Progenitor cell of endocrine pancreas (in vitro differentiated cells): ENCODE measurements around the gene TMEM44. TPM values are rescaled to one million over a fixed set of nuclear protein-coding genes. Genes with fewer than 3 reads are reported as not detected.
"Not testable (repeated sequence)": the region's sequence is repeated elsewhere in the genome, so short reads cannot be mapped to it uniquely, and the experiment has no call there.

Source experiments
- DNase-seq: peaks from one replicate; pipeline ENCODE4 v3.0.0; 2021; ENCODE audit warnings: low spot score; ENCODE audit not compliant: unreplicated experiment
- H3K27ac Mint-ChIP-seq: 2 replicates; pipeline ENCODE4 v1.8.0; 2021; ENCODE audit warnings: mild to moderate bottlenecking, moderate library complexity, mixed read lengths
- H3K27me3 Mint-ChIP-seq: 2 replicates; pipeline ENCODE4 v1.8.0; 2021; ENCODE audit warnings: mixed read lengths
- H3K36me3 Mint-ChIP-seq: 2 replicates; pipeline ENCODE4 v1.8.0; 2022; ENCODE audit warnings: mixed read lengths; ENCODE audit not compliant: insufficient read depth
- H3K4me1 Mint-ChIP-seq: 2 replicates; pipeline ENCODE4 v1.8.0; 2021; ENCODE audit warnings: low read depth, mixed read lengths
- H3K4me3 Mint-ChIP-seq: 2 replicates; pipeline ENCODE4 v1.8.0; 2021; ENCODE audit warnings: low read depth, mild to moderate bottlenecking, moderate library complexity, mixed read lengths
- H3K9me3 Mint-ChIP-seq: 2 replicates; pipeline ENCODE4 v1.8.0; 2021; ENCODE audit warnings: low read depth, mixed read lengths
- total RNA-seq: library from RNA; stranded (reverse); gene quantifications from 2 replicates; pipeline ENCODE4 v1.2.1, GENCODE V29; 2021
- TF ChIP-seq, protein P1 (sequence below): fragments of 200-600 bp; sonication (generic); IDR thresholded peaks from one replicate; pipeline ENCODE4 v1.5.0; 2021; ENCODE audit warnings: antibody characterized with exemption, mild to moderate bottlenecking; ENCODE audit not compliant: unreplicated experiment

The TMEM44 gene
- total RNA-seq, 1 donor from 2014 or later = 44.7 TPM

DNA sequence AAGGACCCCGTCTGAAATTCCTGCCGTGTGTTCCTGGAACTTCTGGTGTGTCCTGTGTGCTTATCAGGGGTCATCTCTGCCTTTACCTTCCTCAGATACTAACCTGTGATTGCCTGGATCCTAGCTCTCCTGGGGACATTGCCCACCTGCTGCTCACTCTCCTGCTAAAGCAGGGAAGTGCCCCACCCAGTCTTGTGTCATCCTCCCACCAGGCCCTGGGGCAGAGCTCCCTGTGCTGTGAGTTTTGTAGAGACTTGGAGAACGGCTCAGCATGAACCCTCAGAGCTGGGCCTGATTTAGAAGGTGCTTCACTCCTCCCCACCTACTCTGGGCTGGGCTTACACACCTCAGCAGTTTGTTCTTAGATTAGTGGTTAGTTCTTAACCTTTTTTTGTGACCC, 3.8 kb upstream of the TMEM44 start:
- DNase-seq = no peak
- H3K27ac Mint-ChIP-seq = no peak overlapping the region

GRCh38 chr3:194632809-194633348, 340 bp downstream of the TMEM44 start:
- TF ChIP-seq, protein P1, sequence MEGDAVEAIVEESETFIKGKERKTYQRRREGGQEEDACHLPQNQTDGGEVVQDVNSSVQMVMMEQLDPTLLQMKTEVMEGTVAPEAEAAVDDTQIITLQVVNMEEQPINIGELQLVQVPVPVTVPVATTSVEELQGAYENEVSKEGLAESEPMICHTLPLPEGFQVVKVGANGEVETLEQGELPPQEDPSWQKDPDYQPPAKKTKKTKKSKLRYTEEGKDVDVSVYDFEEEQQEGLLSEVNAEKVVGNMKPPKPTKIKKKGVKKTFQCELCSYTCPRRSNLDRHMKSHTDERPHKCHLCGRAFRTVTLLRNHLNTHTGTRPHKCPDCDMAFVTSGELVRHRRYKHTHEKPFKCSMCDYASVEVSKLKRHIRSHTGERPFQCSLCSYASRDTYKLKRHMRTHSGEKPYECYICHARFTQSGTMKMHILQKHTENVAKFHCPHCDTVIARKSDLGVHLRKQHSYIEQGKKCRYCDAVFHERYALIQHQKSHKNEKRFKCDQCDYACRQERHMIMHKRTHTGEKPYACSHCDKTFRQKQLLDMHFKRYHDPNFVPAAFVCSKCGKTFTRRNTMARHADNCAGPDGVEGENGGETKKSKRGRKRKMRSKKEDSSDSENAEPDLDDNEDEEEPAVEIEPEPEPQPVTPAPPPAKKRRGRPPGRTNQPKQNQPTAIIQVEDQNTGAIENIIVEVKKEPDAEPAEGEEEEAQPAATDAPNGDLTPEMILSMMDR = no peak
- Mint-ChIP-seq H3K9me3 (no peaks in the 10 kb centered on the region), H3K27ac (peak overlapping the region; percentile 81), H3K36me3 (peaks cover 18% of the 10 kb centered on the region), H3K27me3 (no peaks in the 10 kb centered on the region), H3K4me1 (peaks cover 1% of the 10 kb centered on the region), H3K4me3 (peak overlapping the region; percentile 83)
- no peak for DNase-seq

More for the DNA sequence above, 3.8 kb upstream of the TMEM44 start:
- H3K9me3 Mint-ChIP-seq = no peaks in the 10 kb centered on the region
- H3K4me3 Mint-ChIP-seq = no peak overlapping the region
- no peaks in the 10 kb centered on the region for H3K27me3 Mint-ChIP-seq
- H3K4me1 Mint-ChIP-seq = peaks cover 1% of the 10 kb centered on the region
- TF ChIP-seq, protein P1 = no peak
- peaks cover 9% of the 10 kb centered on the region for H3K36me3 Mint-ChIP-seq

- no peaks in the 10 kb centered on the region for H3K9me3 Mint-ChIP-seq
- no peaks in the 10 kb centered on the region for H3K27me3 Mint-ChIP-seq
- H3K4me3 Mint-ChIP-seq = peak overlapping the region; percentile 83
- H3K4me1 Mint-ChIP-seq = peaks cover 1% of the 10 kb centered on the region
- DNase-seq = no peak
- TF ChIP-seq, protein P1 = no peak
- peaks cover 20% of the 10 kb centered on the region for H3K36me3 Mint-ChIP-seq
- peak overlapping the region; percentile 81 for H3K27ac Mint-ChIP-seq
Observed at GRCh38 chr3:194632226-194632808, 902 bp downstream of the TMEM44 start.

- DNase-seq = no peak
- no peaks in the 10 kb centered on the region for H3K27me3 Mint-ChIP-seq
- TF ChIP-seq, protein P1 = no peak
Observed at GRCh38 chr3:194631696-194632095, 1.5 kb downstream of the TMEM44 start.

GRCh38 chr3:194630681-194631080, 2.5 kb downstream of the TMEM44 start:
- not testable (repeated sequence) for H3K4me1 Mint-ChIP-seq, H3K9me3 Mint-ChIP-seq, H3K27me3 Mint-ChIP-seq, DNase-seq, H3K4me3 Mint-ChIP-seq, H3K27ac Mint-ChIP-seq
- H3K36me3 Mint-ChIP-seq = peaks cover 22% of the 10 kb centered on the region

More at GRCh38 chr3:194631696-194632095, 1.5 kb downstream of the TMEM44 start:
- Mint-ChIP-seq H3K4me1 (peaks cover 1% of the 10 kb centered on the region), H3K36me3 (peaks cover 21% of the 10 kb centered on the region), H3K27ac (no peak overlapping the region), H3K4me3 (peak overlapping the region; percentile 83), H3K9me3 (no peaks in the 10 kb centered on the region)

DNA sequence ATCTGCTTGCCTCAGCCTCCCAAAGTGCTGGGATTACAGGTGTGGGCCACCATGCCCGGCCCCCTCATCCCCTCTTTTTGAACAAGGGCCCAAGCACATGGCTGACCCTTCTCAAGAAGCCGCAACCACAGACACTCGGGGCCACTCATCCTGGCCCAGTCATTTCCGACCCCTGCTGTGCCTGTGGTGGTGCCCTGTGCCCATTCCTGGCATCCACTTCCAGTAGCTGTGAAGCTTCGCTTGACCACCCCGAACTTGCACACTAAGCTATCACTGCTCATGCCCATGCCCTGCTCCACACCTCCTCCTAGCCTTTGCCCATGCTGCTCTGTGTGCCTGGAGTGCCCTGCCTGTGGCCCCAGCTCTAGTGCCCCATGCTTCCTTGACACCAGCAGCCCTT, 8.3 kb downstream of the TMEM44 start:
- Mint-ChIP-seq H3K36me3 (peaks cover 27% of the 10 kb centered on the region), H3K9me3 (no peaks in the 10 kb centered on the region), H3K27me3 (no peaks in the 10 kb centered on the region), H3K27ac (no peak overlapping the region), H3K4me1 (no peaks in the 10 kb centered on the region), H3K4me3 (no peak overlapping the region)
- TF ChIP-seq, protein P1 = no peak
- no peak for DNase-seq
